Activated naive CD4-positive, alpha-beta T cell treated with anti-CD3 and anti-CD28 coated beads, Interleukin-2, amount 50 U/mL, for 24 hours (primary cell): ENCODE data around the gene TFB2M.
"Not testable (repeated sequence)": the region's sequence is repeated elsewhere in the genome, so short reads cannot be mapped to it uniquely, and the experiment has no call there.

Experiments used
- H3K27ac Mint-ChIP-seq: one replicate; pipeline ENCODE4 v1.8.0; 2021; ENCODE audit warnings: mild to moderate bottlenecking, mixed read lengths
- H3K27me3 Mint-ChIP-seq: one replicate; pipeline ENCODE4 v1.8.0; 2021; ENCODE audit warnings: mixed read lengths
- H3K36me3 Mint-ChIP-seq: one replicate; pipeline ENCODE4 v1.8.0; 2021; ENCODE audit warnings: mixed read lengths
- H3K4me1 Mint-ChIP-seq: one replicate; pipeline ENCODE4 v1.8.0; 2021; ENCODE audit warnings: mixed read lengths
- H3K4me3 Mint-ChIP-seq: one replicate; pipeline ENCODE4 v1.8.0; 2021; ENCODE audit warnings: mild to moderate bottlenecking, mixed read lengths
- H3K9me3 Mint-ChIP-seq: one replicate; pipeline ENCODE4 v1.8.0; 2021; ENCODE audit warnings: mixed read lengths

Gene TFB2M

GRCh38 chr1:246566128-246566812, at the start of gene TFB2M, which contains the start of gene CNST:
Gene TFB2M (minus strand): TSS chr1:246566261. CDS start chr1:246566138, 123 bp downstream.
Gene CNST (plus strand): TSS chr1:246566456. CDS start chr1:246591563, 25,107 bp downstream.
- H3K36me3 Mint-ChIP-seq: peaks cover 8% of the 10 kb centered on the region
- H3K4me3 Mint-ChIP-seq: peak within 1 kb of the TSS; percentile 97
- H3K4me1 Mint-ChIP-seq: peaks cover 49% of the 10 kb centered on the region
- H3K9me3 Mint-ChIP-seq: no peaks in the 10 kb centered on the region
- H3K27ac Mint-ChIP-seq: peak within 1 kb of the TSS; percentile 97
- no peaks in the 10 kb centered on the region for H3K27me3 Mint-ChIP-seq

GRCh38 chr1:246613096-246613758, 47.2 kb upstream of the TFB2M start:
- no peaks in the 10 kb centered on the region for H3K9me3 Mint-ChIP-seq
- H3K4me3 Mint-ChIP-seq: no peak overlapping the region
- peaks cover 68% of the 10 kb centered on the region for H3K4me1 Mint-ChIP-seq
- peaks cover 14% of the 10 kb centered on the region for H3K36me3 Mint-ChIP-seq
- H3K27me3 Mint-ChIP-seq: no peaks in the 10 kb centered on the region
- peak overlapping the region; percentile 87 for H3K27ac Mint-ChIP-seq

- peak overlapping the region; percentile 41 for H3K27ac Mint-ChIP-seq
- H3K4me3 Mint-ChIP-seq: no peak overlapping the region
- no peaks in the 10 kb centered on the region for H3K9me3 Mint-ChIP-seq
- H3K4me1 Mint-ChIP-seq: peaks cover 61% of the 10 kb centered on the region
- H3K27me3 Mint-ChIP-seq: no peaks in the 10 kb centered on the region
- H3K36me3 Mint-ChIP-seq: peaks cover 13% of the 10 kb centered on the region
Observed at GRCh38 chr1:246609632-246610031, 43.6 kb upstream of the TFB2M start.

GRCh38 chr1:246608616-246609376, 42.7 kb upstream of the TFB2M start:
- H3K4me3 Mint-ChIP-seq: peak overlapping the region; percentile 23
- peaks cover 13% of the 10 kb centered on the region for H3K36me3 Mint-ChIP-seq
- peaks cover 59% of the 10 kb centered on the region for H3K4me1 Mint-ChIP-seq
- no peaks in the 10 kb centered on the region for H3K9me3 Mint-ChIP-seq
- H3K27me3 Mint-ChIP-seq: no peaks in the 10 kb centered on the region
- peak overlapping the region; percentile 46 for H3K27ac Mint-ChIP-seq

- peaks cover 61% of the 10 kb centered on the region for H3K4me1 Mint-ChIP-seq
Observed at GRCh38 chr1:246607462-246607861, 41.4 kb upstream of the TFB2M start.

GRCh38 chr1:246605231-246605630, 39.2 kb upstream of the TFB2M start:
- H3K27ac Mint-ChIP-seq, H3K27me3 Mint-ChIP-seq, H3K4me3 Mint-ChIP-seq, H3K9me3 Mint-ChIP-seq: not testable (repeated sequence)
- peaks cover 62% of the 10 kb centered on the region for H3K4me1 Mint-ChIP-seq
- peaks cover 21% of the 10 kb centered on the region for H3K36me3 Mint-ChIP-seq

More at GRCh38 chr1:246607462-246607861, 41.4 kb upstream of the TFB2M start:
- Mint-ChIP-seq H3K27ac (no peak overlapping the region), H3K9me3 (no peaks in the 10 kb centered on the region), H3K27me3 (no peaks in the 10 kb centered on the region), H3K4me3 (no peak overlapping the region), H3K36me3 (peaks cover 17% of the 10 kb centered on the region)

GRCh38 chr1:246602194-246602593, 36.1 kb upstream of the TFB2M start:
- peaks cover 17% of the 10 kb centered on the region for H3K36me3 Mint-ChIP-seq
- peak overlapping the region; percentile 2 for H3K4me3 Mint-ChIP-seq
- H3K27me3 Mint-ChIP-seq: no peaks in the 10 kb centered on the region
- H3K4me1 Mint-ChIP-seq: peaks cover 61% of the 10 kb centered on the region
- no peak overlapping the region for H3K27ac Mint-ChIP-seq
- no peaks in the 10 kb centered on the region for H3K9me3 Mint-ChIP-seq

GRCh38 chr1:246600579-246600978, 34.5 kb upstream of the TFB2M start:
- peaks cover 22% of the 10 kb centered on the region for H3K36me3 Mint-ChIP-seq
- H3K27me3 Mint-ChIP-seq: no peaks in the 10 kb centered on the region
- H3K9me3 Mint-ChIP-seq: no peaks in the 10 kb centered on the region
- H3K4me3 Mint-ChIP-seq: peak overlapping the region; percentile 4
- no peak overlapping the region for H3K27ac Mint-ChIP-seq
- H3K4me1 Mint-ChIP-seq: peaks cover 74% of the 10 kb centered on the region

GRCh38 chr1:246599315-246599714, 33.3 kb upstream of the TFB2M start:
- Mint-ChIP-seq H3K4me1 (peaks cover 84% of the 10 kb centered on the region), H3K27me3 (no peaks in the 10 kb centered on the region), H3K9me3 (no peaks in the 10 kb centered on the region), H3K27ac (no peak overlapping the region), H3K36me3 (peaks cover 25% of the 10 kb centered on the region), H3K4me3 (no peak overlapping the region)

GRCh38 chr1:246597971-246598370, 31.9 kb upstream of the TFB2M start:
- peaks cover 22% of the 10 kb centered on the region for H3K36me3 Mint-ChIP-seq
- peaks cover 82% of the 10 kb centered on the region for H3K4me1 Mint-ChIP-seq
- no peaks in the 10 kb centered on the region for H3K27me3 Mint-ChIP-seq
- H3K27ac Mint-ChIP-seq: no peak overlapping the region
- no peaks in the 10 kb centered on the region for H3K9me3 Mint-ChIP-seq
- no peak overlapping the region for H3K4me3 Mint-ChIP-seq

- no peaks in the 10 kb centered on the region for H3K27me3 Mint-ChIP-seq
- H3K4me1 Mint-ChIP-seq: peaks cover 80% of the 10 kb centered on the region
- H3K36me3 Mint-ChIP-seq: peaks cover 24% of the 10 kb centered on the region
- H3K27ac Mint-ChIP-seq: peak overlapping the region; percentile 51
- no peak overlapping the region for H3K4me3 Mint-ChIP-seq
- H3K9me3 Mint-ChIP-seq: no peaks in the 10 kb centered on the region
Observed at GRCh38 chr1:246597340-246597739, 31.3 kb upstream of the TFB2M start.

GRCh38 chr1:246595146-246595545, 29.1 kb upstream of the TFB2M start:
- H3K27me3 Mint-ChIP-seq: no peaks in the 10 kb centered on the region
- H3K4me1 Mint-ChIP-seq: peaks cover 81% of the 10 kb centered on the region
- peaks cover 28% of the 10 kb centered on the region for H3K36me3 Mint-ChIP-seq
- H3K9me3 Mint-ChIP-seq: no peaks in the 10 kb centered on the region
- no peak overlapping the region for H3K27ac Mint-ChIP-seq
- H3K4me3 Mint-ChIP-seq: no peak overlapping the region

- H3K36me3 Mint-ChIP-seq: peaks cover 33% of the 10 kb centered on the region
- H3K4me3 Mint-ChIP-seq: no peak overlapping the region
- no peak overlapping the region for H3K27ac Mint-ChIP-seq
- H3K9me3 Mint-ChIP-seq: no peaks in the 10 kb centered on the region
- no peaks in the 10 kb centered on the region for H3K27me3 Mint-ChIP-seq
- H3K4me1 Mint-ChIP-seq: peaks cover 73% of the 10 kb centered on the region
Observed at GRCh38 chr1:246592695-246593094, 26.6 kb upstream of the TFB2M start.

GRCh38 chr1:246591958-246592357, 25.9 kb upstream of the TFB2M start:
- H3K4me1 Mint-ChIP-seq: peaks cover 73% of the 10 kb centered on the region
- no peak overlapping the region for H3K27ac Mint-ChIP-seq
- H3K9me3 Mint-ChIP-seq: no peaks in the 10 kb centered on the region
- H3K4me3 Mint-ChIP-seq: no peak overlapping the region
- H3K27me3 Mint-ChIP-seq: no peaks in the 10 kb centered on the region
- peaks cover 29% of the 10 kb centered on the region for H3K36me3 Mint-ChIP-seq

GRCh38 chr1:246591504-246591903, 25.4 kb upstream of the TFB2M start:
- Mint-ChIP-seq H3K4me3 (no peak overlapping the region), H3K4me1 (peaks cover 70% of the 10 kb centered on the region), H3K36me3 (peaks cover 26% of the 10 kb centered on the region), H3K9me3 (no peaks in the 10 kb centered on the region), H3K27me3 (no peaks in the 10 kb centered on the region), H3K27ac (peak overlapping the region; percentile 30)

- Mint-ChIP-seq H3K4me3 (peak overlapping the region; percentile 11), H3K27ac (peak overlapping the region; percentile 30), H3K27me3 (no peaks in the 10 kb centered on the region), H3K9me3 (no peaks in the 10 kb centered on the region), H3K4me1 (peaks cover 70% of the 10 kb centered on the region), H3K36me3 (peaks cover 26% of the 10 kb centered on the region)
Observed at GRCh38 chr1:246591047-246591446, 25.0 kb upstream of the TFB2M start.
